Stimulated activated memory B cell treated with anti-CD40 and anti-IgM and Interleukin-4, amounts not matched to agents 10 μg/mL and 1 μg/mL and 100 μg/mL, for 72 hours (primary cell): Measurements from ENCODE around the gene FGF5.

Source experiments
- ATAC-seq: fragments of 150-1000 bp; cut with Tn5 transposase; 2 replicates; pipeline ENCODE4 v1.10.0; 2021
- H3K27ac Mint-ChIP-seq: one replicate; pipeline ENCODE4 v1.8.0; 2022; ENCODE audit warnings: mild to moderate bottlenecking, mixed read lengths
- H3K27me3 Mint-ChIP-seq: one replicate; pipeline ENCODE4 v1.8.0; 2022; ENCODE audit warnings: mixed read lengths
- H3K36me3 Mint-ChIP-seq: one replicate; pipeline ENCODE4 v1.8.0; 2022; ENCODE audit warnings: mixed read lengths
- H3K4me1 Mint-ChIP-seq: one replicate; pipeline ENCODE4 v1.8.0; 2022; ENCODE audit warnings: mixed read lengths
- H3K4me3 Mint-ChIP-seq: one replicate; pipeline ENCODE4 v1.8.0; 2022; ENCODE audit warnings: mild to moderate bottlenecking, moderate library complexity, mixed read lengths
- H3K9me3 Mint-ChIP-seq: one replicate; pipeline ENCODE4 v1.8.0; 2022; ENCODE audit warnings: mixed read lengths

Gene FGF5

GRCh38 chr4:80333121-80333520 is 66.7 kb downstream of the FGF5 start:
- Mint-ChIP-seq H3K9me3 (no peaks in the 10 kb centered on the region), H3K27me3 (peaks cover 13% of the 10 kb centered on the region), H3K4me1 (peaks cover 14% of the 10 kb centered on the region), H3K36me3 (no peaks in the 10 kb centered on the region), H3K4me3 (no peak overlapping the region), H3K27ac (no peak overlapping the region)
- no peak for ATAC-seq

GRCh38 chr4:80334568-80334967 is 68.1 kb downstream of the FGF5 start:
- Mint-ChIP-seq H3K4me3 (no peak overlapping the region), H3K4me1 (peaks cover 14% of the 10 kb centered on the region), H3K9me3 (no peaks in the 10 kb centered on the region), H3K27me3 (peaks cover 21% of the 10 kb centered on the region), H3K27ac (no peak overlapping the region), H3K36me3 (no peaks in the 10 kb centered on the region)
- no peak for ATAC-seq

DNA sequence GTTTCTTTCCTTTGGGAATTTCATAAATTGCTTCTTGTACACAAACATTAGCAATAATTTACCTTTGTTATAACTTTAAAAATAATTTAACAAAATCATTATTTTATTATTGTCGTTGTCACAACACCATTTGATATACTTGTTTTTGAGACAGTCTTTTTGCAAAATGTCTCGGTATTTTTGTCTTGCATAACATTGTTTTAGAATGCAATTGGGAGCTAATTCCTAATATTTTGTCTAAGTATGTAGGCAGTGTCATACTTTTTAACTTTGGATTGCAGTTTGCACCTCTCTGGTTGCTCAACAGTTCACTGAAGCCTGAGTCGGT is 68.7 kb downstream of the FGF5 start:
- peak overlapping the region; percentile 81 for H3K4me3 Mint-ChIP-seq
- peaks cover 14% of the 10 kb centered on the region for H3K4me1 Mint-ChIP-seq
- no peak overlapping the region for H3K27ac Mint-ChIP-seq
- peaks cover 21% of the 10 kb centered on the region for H3K27me3 Mint-ChIP-seq
- ATAC-seq, result no peak
- no peaks in the 10 kb centered on the region for H3K9me3 Mint-ChIP-seq
- no peaks in the 10 kb centered on the region for H3K36me3 Mint-ChIP-seq

DNA sequence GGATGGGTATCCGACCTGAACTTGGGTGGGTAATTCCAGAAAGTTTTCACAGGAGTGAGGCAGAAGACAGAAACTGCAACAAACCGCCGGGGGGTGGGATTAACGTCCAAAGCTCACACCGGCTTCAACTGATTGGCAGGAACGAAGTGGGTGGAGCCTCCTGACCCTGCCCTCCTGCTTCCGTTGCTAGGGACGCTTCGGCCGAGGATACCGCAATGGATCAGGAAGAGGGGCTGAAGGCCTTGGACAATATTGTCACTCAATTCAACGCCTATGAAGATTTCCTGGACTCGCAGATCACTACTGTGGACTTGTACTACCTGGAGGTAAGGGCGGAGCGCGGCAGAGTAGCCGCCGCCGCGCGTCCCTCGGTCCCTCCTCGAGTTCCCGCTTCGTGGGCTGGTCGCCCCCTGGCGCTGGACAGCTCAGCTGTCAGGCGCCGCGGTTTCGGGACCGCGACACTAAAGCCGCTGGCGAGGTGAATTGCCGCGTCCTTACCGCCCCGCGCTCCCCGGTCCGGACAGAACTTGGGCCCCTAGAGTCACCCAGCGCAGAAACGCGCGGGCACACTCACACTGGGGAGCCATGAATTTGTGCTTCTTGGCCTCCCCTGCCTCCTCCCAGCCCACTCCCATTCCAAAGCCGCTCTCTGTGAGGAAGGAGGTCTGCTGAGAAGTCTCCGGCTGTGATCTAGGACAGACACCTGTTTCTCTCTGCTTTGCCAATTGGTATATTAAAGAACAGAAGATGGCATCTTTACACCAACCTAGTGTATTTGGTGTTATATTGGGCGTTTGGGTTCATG is 69.3 kb downstream of the FGF5 start, which contains the start of gene CFAP299:
TSS of gene CFAP299 (plus strand) at position 177 of the 805 bp plus-strand sequence.
- Mint-ChIP-seq H3K9me3 (no peaks in the 10 kb centered on the region), H3K27ac (no peak within 1 kb of the TSS), H3K4me1 (peaks cover 14% of the 10 kb centered on the region), H3K27me3 (peaks cover 21% of the 10 kb centered on the region), H3K4me3 (peak within 1 kb of the TSS; percentile 81), H3K36me3 (no peaks in the 10 kb centered on the region)
- peak; percentile 91 for ATAC-seq

DNA sequence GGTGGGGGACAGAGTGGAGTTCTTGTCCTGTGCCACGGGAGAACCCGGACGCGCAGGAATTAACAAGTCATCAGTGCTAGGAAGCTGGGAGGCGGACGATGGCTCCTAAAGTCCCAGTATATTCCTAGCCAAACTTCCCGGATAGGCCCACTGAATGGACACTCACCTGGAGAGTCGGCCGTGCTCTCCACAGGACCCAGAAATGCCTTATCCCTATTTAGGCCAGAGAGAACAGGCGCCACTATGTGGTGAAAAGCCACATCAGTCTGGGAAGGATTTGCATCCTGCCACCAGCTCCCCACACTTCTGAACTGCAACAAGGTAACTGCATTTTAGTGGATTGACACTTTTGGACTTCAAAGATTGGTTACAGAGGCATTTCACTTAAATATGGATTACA is 70.1 kb downstream of the FGF5 start:
- peaks cover 21% of the 10 kb centered on the region for H3K27me3 Mint-ChIP-seq
- no peak for ATAC-seq
- peaks cover under 1% of the 10 kb centered on the region for H3K9me3 Mint-ChIP-seq
- H3K36me3 Mint-ChIP-seq, result no peaks in the 10 kb centered on the region
- no peak overlapping the region for H3K4me3 Mint-ChIP-seq
- H3K4me1 Mint-ChIP-seq, result peaks cover 14% of the 10 kb centered on the region
- no peak overlapping the region for H3K27ac Mint-ChIP-seq

DNA sequence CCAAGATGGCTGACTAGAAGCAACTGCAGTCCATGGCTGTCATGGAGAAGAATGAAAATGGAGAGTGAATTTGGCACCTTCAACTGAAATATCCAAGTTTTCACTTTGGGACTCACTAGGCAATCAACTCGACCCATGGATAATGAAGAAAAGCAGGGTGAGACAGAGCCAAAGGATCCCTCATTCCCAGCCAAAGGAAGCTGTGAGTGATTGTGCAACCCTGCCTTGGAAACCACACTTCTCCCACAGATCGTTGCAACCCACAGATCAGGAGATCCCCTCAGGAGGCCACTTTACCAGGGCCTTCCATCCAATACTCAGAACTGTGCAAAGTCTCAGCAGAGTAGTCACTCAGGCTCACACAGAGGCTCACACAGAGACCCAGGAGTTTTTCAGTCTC is 73.6 kb downstream of the FGF5 start:
- Mint-ChIP-seq H3K4me3 (no peak overlapping the region), H3K9me3 (peaks cover 15% of the 10 kb centered on the region), H3K4me1 (peaks cover 14% of the 10 kb centered on the region), H3K36me3 (no peaks in the 10 kb centered on the region), H3K27me3 (peaks cover 31% of the 10 kb centered on the region), H3K27ac (no peak overlapping the region)
- ATAC-seq, result no peak
